Measurements from ENCODE around the gene TMED5.
"Not testable (repeated sequence)": the region's sequence is repeated elsewhere in the genome, so short reads cannot be mapped to it uniquely, and the experiment has no call there.

The TMED5 gene

GRCh38 chr1:93179886-93180722 lies at the start of gene TMED5:
Gene TMED5, minus strand, starts transcription at chr1:93180413. Its CDS starts 171 bp downstream, at chr1:93180242.
- peak within 1 kb of the TSS; percentile 77 to 93 for H3K4me3 ChIP-seq (ENCODE audit: low read depth in 1 of 2, low read length in 2 of 2)
- no peaks in the 10 kb centered on the region for H3K9me3 ChIP-seq (ENCODE audit: control insufficient read depth in 1 of 2, low read length in 2 of 2)
- H3K27ac ChIP-seq (ENCODE audit: low read length), result peak within 1 kb of the TSS; percentile 100
- H3K27me3 ChIP-seq (ENCODE audit: low read depth, low read length), result no peaks in the 10 kb centered on the region
- peaks cover 11 to 23% of the 10 kb centered on the region in 2 donors for H3K4me1 ChIP-seq (ENCODE audit: control insufficient read depth in 1 of 2, insufficient read depth in 2 of 2, low read length in 2 of 2)
- H3K36me3 ChIP-seq (ENCODE audit: control insufficient read depth in 1 of 2, insufficient read depth in 2 of 2, low read length in 2 of 2), result peaks cover 5 to 6% of the 10 kb centered on the region in 2 donors

DNA sequence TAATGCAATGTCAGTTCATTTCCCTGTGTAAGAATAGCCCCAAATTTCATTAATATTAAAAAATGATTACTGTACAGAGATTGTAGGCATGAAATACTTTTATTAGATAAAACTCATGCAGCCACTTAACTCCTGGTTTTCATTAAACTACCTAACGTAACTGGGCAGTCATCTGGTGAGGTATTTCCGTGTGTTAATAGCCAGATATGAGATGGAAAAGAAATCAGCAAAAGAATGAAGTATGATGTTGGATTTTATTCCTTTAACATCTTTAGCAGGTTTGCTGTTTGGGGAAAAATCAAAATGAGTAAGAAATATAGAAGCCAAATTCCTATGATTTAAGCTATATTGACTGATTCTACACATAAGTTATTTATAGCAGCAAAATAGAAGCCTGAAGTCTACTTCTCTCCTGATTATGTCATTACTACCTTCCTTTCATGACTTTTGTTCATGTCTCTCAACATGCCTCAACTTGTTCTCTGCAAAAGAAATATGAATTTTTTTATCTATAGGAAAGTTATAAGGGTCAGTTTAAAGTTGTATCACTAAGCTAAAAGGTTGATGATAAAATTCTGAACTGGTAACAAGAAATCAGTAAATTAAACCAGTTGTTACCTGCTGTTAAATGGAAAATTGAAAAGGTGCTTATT lies 42.9 kb upstream of the TMED5 start:
- H3K4me3 ChIP-seq (ENCODE audit: low read depth in 1 of 2, low read length in 2 of 2), result no peak overlapping the region
- no peaks in the 10 kb centered on the region for H3K36me3 ChIP-seq (ENCODE audit: control insufficient read depth in 1 of 2, insufficient read depth in 2 of 2, low read length in 2 of 2)
- H3K4me1 ChIP-seq (ENCODE audit: control insufficient read depth in 1 of 2, insufficient read depth in 2 of 2, low read length in 2 of 2), result no peaks in the 10 kb centered on the region
- no peak overlapping the region for H3K27ac ChIP-seq (ENCODE audit: low read length)
- no peaks in the 10 kb centered on the region for H3K27me3 ChIP-seq (ENCODE audit: low read depth, low read length)
- no peaks in the 10 kb centered on the region for H3K9me3 ChIP-seq (ENCODE audit: control insufficient read depth in 1 of 2, low read length in 2 of 2)

GRCh38 chr1:93221913-93222312 lies 41.7 kb upstream of the TMED5 start:
- no peaks in the 10 kb centered on the region for H3K36me3 ChIP-seq (ENCODE audit: control insufficient read depth in 1 of 2, insufficient read depth in 2 of 2, low read length in 2 of 2)
- no peaks in the 10 kb centered on the region for H3K9me3 ChIP-seq (ENCODE audit: control insufficient read depth in 1 of 2, low read length in 2 of 2)
- no peaks in the 10 kb centered on the region for H3K4me1 ChIP-seq (ENCODE audit: control insufficient read depth in 1 of 2, insufficient read depth in 2 of 2, low read length in 2 of 2)
- H3K27me3 ChIP-seq (ENCODE audit: low read depth, low read length), result no peaks in the 10 kb centered on the region
- no peak overlapping the region for H3K27ac ChIP-seq (ENCODE audit: low read length)
- no peak overlapping the region for H3K4me3 ChIP-seq (ENCODE audit: low read depth in 1 of 2, low read length in 2 of 2)

- not testable (repeated sequence) for H3K4me3 ChIP-seq (ENCODE audit: low read depth in 1 of 2, low read length in 2 of 2); H3K27me3 ChIP-seq (ENCODE audit: low read depth, low read length); H3K9me3 ChIP-seq (ENCODE audit: control insufficient read depth in 1 of 2, low read length in 2 of 2); H3K27ac ChIP-seq (ENCODE audit: low read length); H3K36me3 ChIP-seq (ENCODE audit: control insufficient read depth in 1 of 2, insufficient read depth in 2 of 2, low read length in 2 of 2); H3K4me1 ChIP-seq (ENCODE audit: control insufficient read depth in 1 of 2, insufficient read depth in 2 of 2, low read length in 2 of 2)
Observed at GRCh38 chr1:93220716-93221115, 40.5 kb upstream of the TMED5 start.

DNA sequence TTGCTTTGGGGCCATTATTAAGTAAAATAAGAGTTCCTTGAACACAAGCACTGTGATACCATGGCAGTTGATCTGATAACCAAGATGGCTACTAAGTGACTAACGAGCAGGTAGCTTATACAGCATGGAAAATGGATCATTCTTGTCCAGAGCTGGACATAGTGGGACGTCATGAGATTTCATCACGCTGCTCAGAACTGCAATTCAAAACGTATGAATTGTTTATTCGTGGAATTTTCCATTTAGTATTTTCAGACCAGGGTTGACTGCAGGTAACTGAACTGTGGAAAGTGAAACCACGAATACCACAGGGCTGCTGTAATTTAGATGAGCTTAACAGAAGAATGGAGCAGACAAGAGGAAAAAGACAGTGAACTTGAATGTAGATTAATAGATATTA lies 39.2 kb upstream of the TMED5 start:
- H3K27ac ChIP-seq (ENCODE audit: low read length), result no peak overlapping the region
- no peaks in the 10 kb centered on the region for H3K4me1 ChIP-seq (ENCODE audit: control insufficient read depth in 1 of 2, insufficient read depth in 2 of 2, low read length in 2 of 2)
- H3K36me3 ChIP-seq (ENCODE audit: control insufficient read depth in 1 of 2, insufficient read depth in 2 of 2, low read length in 2 of 2), result no peaks in the 10 kb centered on the region
- H3K4me3 ChIP-seq (ENCODE audit: low read depth in 1 of 2, low read length in 2 of 2), result no peak overlapping the region
- no peaks in the 10 kb centered on the region for H3K9me3 ChIP-seq (ENCODE audit: control insufficient read depth in 1 of 2, low read length in 2 of 2)
- no peaks in the 10 kb centered on the region for H3K27me3 ChIP-seq (ENCODE audit: low read depth, low read length)

GRCh38 chr1:93215322-93215721 lies 35.1 kb upstream of the TMED5 start:
- no peaks in the 10 kb centered on the region for H3K9me3 ChIP-seq (ENCODE audit: control insufficient read depth in 1 of 2, low read length in 2 of 2)

DNA sequence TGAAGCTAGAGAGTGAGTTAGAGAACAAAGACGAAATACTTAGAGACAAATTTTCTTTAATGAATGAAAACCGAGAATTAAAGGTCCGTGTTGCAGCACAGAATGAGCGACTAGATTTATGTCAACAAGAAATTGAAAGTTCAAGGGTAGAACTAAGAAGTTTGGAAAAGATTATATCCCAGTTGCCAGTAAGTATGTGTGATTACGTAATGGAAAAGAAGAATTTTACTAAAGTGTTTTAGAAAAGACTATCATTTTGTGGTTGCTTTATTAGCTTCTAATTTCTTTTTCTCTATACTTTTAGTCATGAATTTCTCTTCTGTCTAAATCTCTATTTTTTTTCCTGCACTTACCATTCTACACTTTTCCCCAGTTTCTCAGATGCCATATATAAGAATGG lies 27.0 kb upstream of the TMED5 start:
- H3K27ac ChIP-seq (ENCODE audit: low read length), result no peak overlapping the region
- H3K9me3 ChIP-seq (ENCODE audit: control insufficient read depth in 1 of 2, low read length in 2 of 2), result no peaks in the 10 kb centered on the region
- H3K4me3 ChIP-seq (ENCODE audit: low read depth in 1 of 2, low read length in 2 of 2), result no peak overlapping the region
- no peaks in the 10 kb centered on the region for H3K4me1 ChIP-seq (ENCODE audit: control insufficient read depth in 1 of 2, insufficient read depth in 2 of 2, low read length in 2 of 2)
- H3K27me3 ChIP-seq (ENCODE audit: low read depth, low read length), result no peaks in the 10 kb centered on the region
- no peaks in the 10 kb centered on the region for H3K36me3 ChIP-seq (ENCODE audit: control insufficient read depth in 1 of 2, insufficient read depth in 2 of 2, low read length in 2 of 2)

More at GRCh38 chr1:93215322-93215721, 35.1 kb upstream of the TMED5 start:
- H3K4me3 ChIP-seq (ENCODE audit: low read depth in 1 of 2, low read length in 2 of 2), result no peak overlapping the region
- no peaks in the 10 kb centered on the region for H3K4me1 ChIP-seq (ENCODE audit: control insufficient read depth in 1 of 2, insufficient read depth in 2 of 2, low read length in 2 of 2)
- H3K27me3 ChIP-seq (ENCODE audit: low read depth, low read length), result no peaks in the 10 kb centered on the region
- H3K27ac ChIP-seq (ENCODE audit: low read length), result no peak overlapping the region
- no peaks in the 10 kb centered on the region for H3K36me3 ChIP-seq (ENCODE audit: control insufficient read depth in 1 of 2, insufficient read depth in 2 of 2, low read length in 2 of 2)

- Histone ChIP-seq H3K4me1 (ENCODE audit: control insufficient read depth in 1 of 2, insufficient read depth in 2 of 2, low read length in 2 of 2) (no peaks in the 10 kb centered on the region), H3K27me3 (ENCODE audit: low read depth, low read length) (no peaks in the 10 kb centered on the region), H3K4me3 (ENCODE audit: low read depth in 1 of 2, low read length in 2 of 2) (no peak overlapping the region), H3K27ac (ENCODE audit: low read length) (no peak overlapping the region), H3K36me3 (ENCODE audit: control insufficient read depth in 1 of 2, insufficient read depth in 2 of 2, low read length in 2 of 2) (no peaks in the 10 kb centered on the region), H3K9me3 (ENCODE audit: control insufficient read depth in 1 of 2, low read length in 2 of 2) (no peaks in the 10 kb centered on the region)
Observed at GRCh38 chr1:93206567-93206954, 26.3 kb upstream of the TMED5 start.

DNA sequence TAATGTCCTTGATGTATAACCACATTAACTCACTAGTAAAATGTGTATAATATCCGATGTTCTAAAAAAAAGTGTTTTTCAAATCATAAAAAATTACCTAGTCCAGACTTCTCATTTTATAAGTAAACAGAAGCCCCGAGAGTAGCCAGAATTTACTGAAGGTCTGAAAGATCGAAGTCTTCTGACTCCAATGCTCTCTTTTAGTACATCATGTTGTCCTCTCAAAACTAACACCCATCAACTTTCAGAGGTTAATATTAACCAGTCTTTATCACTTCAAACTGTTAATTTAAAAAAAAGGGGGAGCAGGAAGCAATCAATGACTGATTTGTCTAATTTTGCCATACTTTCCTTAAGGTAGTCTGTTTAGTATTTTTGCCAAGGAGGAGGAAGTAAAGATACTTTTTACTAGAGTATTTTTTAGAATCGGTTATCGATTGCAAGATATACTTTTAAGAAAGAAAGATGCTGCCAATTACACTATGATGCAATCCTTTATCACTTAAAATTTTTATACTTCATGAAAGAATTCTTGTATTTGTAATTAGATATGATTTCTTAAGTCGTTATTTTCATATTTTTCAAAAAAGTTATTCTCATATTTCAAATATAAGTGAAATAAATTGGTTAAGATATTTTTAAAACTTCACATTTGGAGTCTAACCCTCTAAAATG lies 25.8 kb upstream of the TMED5 start:
- Histone ChIP-seq H3K27me3 (ENCODE audit: low read depth, low read length) (no peaks in the 10 kb centered on the region), H3K4me1 (ENCODE audit: control insufficient read depth in 1 of 2, insufficient read depth in 2 of 2, low read length in 2 of 2) (no peaks in the 10 kb centered on the region), H3K27ac (ENCODE audit: low read length) (no peak overlapping the region), H3K4me3 (ENCODE audit: low read depth in 1 of 2, low read length in 2 of 2) (no peak overlapping the region), H3K9me3 (ENCODE audit: control insufficient read depth in 1 of 2, low read length in 2 of 2) (no peaks in the 10 kb centered on the region), H3K36me3 (ENCODE audit: control insufficient read depth in 1 of 2, insufficient read depth in 2 of 2, low read length in 2 of 2) (no peaks in the 10 kb centered on the region)

- Histone ChIP-seq H3K4me1 (ENCODE audit: control insufficient read depth in 1 of 2, insufficient read depth in 2 of 2, low read length in 2 of 2) (no peaks in the 10 kb centered on the region), H3K4me3 (ENCODE audit: low read depth in 1 of 2, low read length in 2 of 2) (no peak overlapping the region), H3K27me3 (ENCODE audit: low read depth, low read length) (no peaks in the 10 kb centered on the region), H3K36me3 (ENCODE audit: control insufficient read depth in 1 of 2, insufficient read depth in 2 of 2, low read length in 2 of 2) (no peaks in the 10 kb centered on the region), H3K9me3 (ENCODE audit: control insufficient read depth in 1 of 2, low read length in 2 of 2) (no peaks in the 10 kb centered on the region), H3K27ac (ENCODE audit: low read length) (no peak overlapping the region)
Observed at GRCh38 chr1:93200714-93201113, 20.5 kb upstream of the TMED5 start.

DNA sequence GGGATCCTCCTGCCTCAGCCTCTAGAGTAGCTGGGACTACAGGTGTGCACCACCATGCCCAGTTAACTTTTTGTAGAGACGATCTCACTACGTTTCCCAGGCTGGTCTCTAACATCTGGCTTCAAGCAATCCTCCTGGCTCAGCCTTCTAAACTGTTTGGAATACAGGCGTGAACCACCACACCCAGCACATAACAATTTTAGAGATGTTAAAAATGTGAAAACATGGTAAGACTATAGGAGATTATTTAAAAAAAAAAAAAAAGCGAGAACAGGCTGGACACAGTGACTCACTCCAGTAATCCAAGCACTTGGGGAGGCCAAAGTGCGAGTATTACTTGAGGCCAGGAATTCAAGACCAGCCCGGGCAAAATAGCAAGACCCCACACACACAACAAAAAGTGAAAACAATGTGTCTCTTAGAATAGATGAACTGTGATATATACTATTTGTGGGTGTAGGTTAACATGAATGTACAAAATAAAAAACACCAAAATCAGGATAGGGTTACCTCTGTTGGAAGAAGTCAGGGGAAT lies 19.9 kb upstream of the TMED5 start:
- Histone ChIP-seq H3K4me3 (ENCODE audit: low read depth in 1 of 2, low read length in 2 of 2) (no peak overlapping the region), H3K27me3 (ENCODE audit: low read depth, low read length) (no peaks in the 10 kb centered on the region), H3K36me3 (ENCODE audit: control insufficient read depth in 1 of 2, insufficient read depth in 2 of 2, low read length in 2 of 2) (no peaks in the 10 kb centered on the region), H3K27ac (ENCODE audit: low read length) (no peak overlapping the region), H3K9me3 (ENCODE audit: control insufficient read depth in 1 of 2, low read length in 2 of 2) (no peaks in the 10 kb centered on the region), H3K4me1 (ENCODE audit: control insufficient read depth in 1 of 2, insufficient read depth in 2 of 2, low read length in 2 of 2) (no peaks in the 10 kb centered on the region)
